H1 (cell line): ENCODE measurements around the gene STAT2. TPM values are rescaled to one million over a fixed set of nuclear protein-coding genes. Genes with fewer than 3 reads are reported as not detected.

Source experiments
- ASH2L ChIP-seq: fragments of 200-600, 300-600 bp; sonication (generic); IDR thresholded peaks from one replicate; pipeline ENCODE4 v1.7.1; 2017; ENCODE audit warnings: low read length
- KDM1A ChIP-seq: fragments of 200-600, 300-600 bp; sonication (generic); IDR thresholded peaks from 2 replicates; pipeline ENCODE4 v1.7.1; 2016; ENCODE audit warnings: mild to moderate bottlenecking, low read length, borderline replicate concordance
- TAF7 ChIP-seq: optimal IDR thresholded peaks from 2 replicates; pipeline ENCODE3; 2011; ENCODE audit warnings: low read depth, mild to moderate bottlenecking, inconsistent platforms, low read length, moderate library complexity, borderline replicate concordance
- polyA plus RNA-seq, 7 experiments: library from polyadenylated mRNA; depleted of rRNA in 3 of 7; stranded (reverse) in 5 of 7; unstranded in 2 of 7; fragments of >200 nt in 5 of 7; fragments of 200-250 nt in 2 of 7; gene quantifications; 1 replicate in 5 of 7; 2 replicates in 1 of 7; 4 replicates in 1 of 7; pipeline versions ENCODE4 v1.2.1 to v1.2.3, GENCODE V29; 2011 to 2013; ENCODE audit warnings: missing spikeins in 2 of 7, mixed read lengths in 2 of 7
- total RNA-seq: library from RNA; stranded (reverse); fragmentation: NEBNext Ultra II Directional; extraction: Animal tissue kit (Norgen Biotek cat#: 25700); gene quantifications from 2 replicates; pipeline ENCODE4 v1.2.1, GENCODE V29; 2021

The STAT2 gene
- total and polyA plus RNA-seq, 2 of the 8 experiments (the other 6 are each of a cell fraction or from before 2014, with no cell fraction given), result 37.1 to 44.7 TPM

DNA sequence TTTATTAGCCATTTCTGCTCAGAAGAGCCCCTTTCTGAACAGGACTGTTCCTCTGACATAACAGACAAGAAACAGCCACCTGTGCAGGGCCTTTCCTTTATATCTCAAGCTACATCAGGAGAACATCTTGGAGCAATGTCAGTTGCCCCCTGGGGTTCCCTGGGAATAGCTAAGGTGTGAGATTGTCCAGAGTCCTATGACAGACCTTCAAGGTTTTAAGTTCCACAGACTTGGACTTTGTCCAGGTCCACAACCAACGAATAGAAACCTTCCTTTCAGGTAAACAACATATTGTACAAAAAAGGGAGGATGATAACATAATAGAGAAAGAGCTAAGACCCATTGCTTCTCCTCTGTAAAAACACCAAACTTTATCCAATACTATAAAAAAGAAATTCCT is 18.3 kb downstream of the STAT2 start (continued):
- TF ChIP-seq ASH2L, result no peak
- no peak for TF ChIP-seq TAF7
- no peak for TF ChIP-seq KDM1A
